PC-3 (cell line): Measurements from ENCODE around the gene HES7. TPM values are rescaled to one million over a fixed set of nuclear protein-coding genes. Genes with fewer than 3 reads are reported as not detected.

Experiments
- ATAC-seq: fragments of 200-7000 bp; cut with Tn5 transposase; 2 replicates; pipeline ENCODE4 v1.9.1; 2020; ENCODE audit warnings: mild to moderate bottlenecking, moderate library complexity
- BruUV-seq: library from RNA; stranded (reverse); fragments of 400-500 nt; replicated peaks from 2 replicates; lab custom pipeline; 2021; lab: Mats Ljungman, UMichigan
- CTCF ChIA-PET: fragments of 300-600 bp; sonication (Branson Sonifier 250); formaldehyde crosslinking; loops from one replicate; lab custom pipeline; 2022; ENCODE audit warnings: antibody characterized with exemption; lab: Charles Lee
- POLR2A ChIA-PET: fragments of 300-600 bp; sonication (Branson Sonifier 250); formaldehyde crosslinking; loops from one replicate; lab custom pipeline; 2022; ENCODE audit warnings: antibody characterized with exemption; ENCODE audit not compliant: unreplicated experiment; lab: Charles Lee
- DNase-seq: peaks from one replicate; pipeline ENCODE4 v3.0.0-alpha.2; 2015
- H2AFZ ChIP-seq: fragments of 300-600 bp; sonication (generic); 2 replicates; pipeline ENCODE4 v1.6.0; 2016; ENCODE audit warnings: antibody characterized with exemption, low read length
- H3F3A ChIP-seq: fragments of 300-600 bp; sonication (generic); one replicate; pipeline ENCODE4 v1.6.0; 2017; ENCODE audit warnings: antibody characterized with exemption, low read length, control low read depth, mild to moderate bottlenecking; ENCODE audit not compliant: unreplicated experiment
- H3K27ac ChIP-seq: fragments of 300-600 bp; sonication (generic); 2 replicates; pipeline ENCODE4 v1.5.1; 2016; ENCODE audit warnings: mild to moderate bottlenecking, low read length
- H3K27me3 ChIP-seq: fragments of 300-600 bp; sonication (generic); 2 replicates; pipeline ENCODE4 v1.6.1; 2016; ENCODE audit warnings: low read length, mixed read lengths
- H3K36me3 ChIP-seq: fragments of 300-600 bp; sonication (generic); 2 replicates; pipeline ENCODE4 v1.6.1; 2016; ENCODE audit warnings: low read depth, mixed run types, low read length, mixed read lengths
- H3K4me1 ChIP-seq: fragments of 300-600 bp; sonication (generic); 2 replicates; pipeline ENCODE4 v1.5.1; 2016; ENCODE audit warnings: low read length; ENCODE audit not compliant: insufficient read depth
- H3K4me2 ChIP-seq: fragments of 300-600 bp; sonication (generic); 2 replicates; pipeline ENCODE4 v1.6.0; 2016; ENCODE audit warnings: low read length
- H3K4me3 ChIP-seq: fragments of 300-600 bp; sonication (generic); 2 replicates; pipeline ENCODE4 v1.5.1; 2016; ENCODE audit warnings: mild to moderate bottlenecking, low read length, mixed read lengths
- H3K79me2 ChIP-seq: fragments of 300-600 bp; sonication (generic); 2 replicates; pipeline ENCODE4 v1.6.1; 2017; ENCODE audit warnings: low read length, mixed read lengths
- H3K9ac ChIP-seq: fragments of 300-600 bp; sonication (generic); 2 replicates; pipeline ENCODE4 v1.6.0; 2016; ENCODE audit warnings: mild to moderate bottlenecking, low read length
- H3K9me2 ChIP-seq: fragments of 300-600 bp; sonication (generic); replicated peaks from 2 replicates; pipeline ENCODE4 v1.6.1; 2016; ENCODE audit warnings: mixed run types, low read length, mixed read lengths
- H3K9me3 ChIP-seq: fragments of 300-600 bp; sonication (generic); 2 replicates; pipeline ENCODE4 v1.6.1; 2016; ENCODE audit warnings: low read length, mixed read lengths
- H4K20me1 ChIP-seq: fragments of 300-600 bp; sonication (generic); 2 replicates; pipeline ENCODE4 v1.6.1; 2016; ENCODE audit warnings: low read length, mixed read lengths
- EZH2 ChIP-seq: fragments of 300-600 bp; sonication (generic); IDR thresholded peaks from one replicate; pipeline ENCODE4 v1.6.1; 2017; ENCODE audit warnings: antibody characterized with exemption, mild to moderate bottlenecking, low read length; ENCODE audit not compliant: unreplicated experiment
- EZH2phosphoT487 ChIP-seq: fragments of 300-600 bp; sonication (generic); IDR thresholded peaks from 2 replicates; pipeline ENCODE4 v1.6.1; 2018; ENCODE audit warnings: mild to moderate bottlenecking, antibody characterized with exemption, low read length, borderline replicate concordance
- intact Hi-C: fragments of 100-400 bp; cut with micrococcal nuclease; formaldehyde crosslinking; loops from 2 replicates; pipeline ENCODE4 v1.9.0; 2023
- total RNA-seq: library from RNA; depleted of rRNA; stranded (reverse); fragments of >200 nt; gene quantifications from 2 replicates; pipeline ENCODE4 v1.2.3, GENCODE V29; 2014
- TF ChIP-seq, protein P1 (sequence below): fragments of 300-600 bp; sonication (generic); conservative IDR thresholded peaks from 2 replicates; pipeline ENCODE4 v1.5.1; 2017; ENCODE audit warnings: antibody characterized with exemption, low read depth, mild to moderate bottlenecking, low read length

The HES7 gene
- total RNA-seq, 1 experiment from 2014 or later, result not detected

DNA sequence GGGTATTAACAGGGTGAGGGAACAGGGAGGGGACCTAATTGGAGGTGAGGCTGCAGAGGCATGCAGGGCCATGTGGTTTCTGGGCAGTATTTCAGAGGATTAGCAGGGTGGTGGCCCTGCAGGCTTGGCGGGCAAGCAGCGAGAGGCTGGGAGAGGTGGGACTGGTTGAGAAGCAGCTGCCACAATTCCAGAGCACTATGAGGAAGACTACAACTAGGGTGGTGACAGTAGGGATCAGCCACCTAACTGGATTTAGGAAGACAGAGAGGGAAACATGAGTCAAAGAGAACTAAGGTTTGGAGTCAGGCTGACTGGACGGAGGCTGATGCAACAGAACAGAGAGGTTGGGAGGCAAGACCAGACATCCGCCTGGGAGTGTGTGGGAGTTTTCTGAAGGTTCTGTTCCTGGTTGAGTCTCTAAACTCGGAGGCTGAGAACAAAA, 17.9 kb downstream of the HES7 start:
- Histone ChIP-seq H3K4me1 (peaks cover 6% of the 10 kb centered on the region; the same call in 1 of the 2 replicates), H3K4me3 (no peak overlapping the region), H3K9ac (no peak overlapping the region), H3K27me3 (no peaks in the 10 kb centered on the region), H3K4me2 (no peak overlapping the region), H4K20me1 (no peaks in the 10 kb centered on the region), H3K36me3 (no peaks in the 10 kb centered on the region), H3K9me3 (no peaks in the 10 kb centered on the region), H3F3A (no peaks in the 10 kb centered on the region), H3K27ac (no peak overlapping the region), H3K79me2 (no peaks in the 10 kb centered on the region), H2AFZ (no peak overlapping the region), H3K9me2 (no peaks in the 10 kb centered on the region)
- BruUV-seq, result no TSS peak
- TF ChIP-seq, protein P1, sequence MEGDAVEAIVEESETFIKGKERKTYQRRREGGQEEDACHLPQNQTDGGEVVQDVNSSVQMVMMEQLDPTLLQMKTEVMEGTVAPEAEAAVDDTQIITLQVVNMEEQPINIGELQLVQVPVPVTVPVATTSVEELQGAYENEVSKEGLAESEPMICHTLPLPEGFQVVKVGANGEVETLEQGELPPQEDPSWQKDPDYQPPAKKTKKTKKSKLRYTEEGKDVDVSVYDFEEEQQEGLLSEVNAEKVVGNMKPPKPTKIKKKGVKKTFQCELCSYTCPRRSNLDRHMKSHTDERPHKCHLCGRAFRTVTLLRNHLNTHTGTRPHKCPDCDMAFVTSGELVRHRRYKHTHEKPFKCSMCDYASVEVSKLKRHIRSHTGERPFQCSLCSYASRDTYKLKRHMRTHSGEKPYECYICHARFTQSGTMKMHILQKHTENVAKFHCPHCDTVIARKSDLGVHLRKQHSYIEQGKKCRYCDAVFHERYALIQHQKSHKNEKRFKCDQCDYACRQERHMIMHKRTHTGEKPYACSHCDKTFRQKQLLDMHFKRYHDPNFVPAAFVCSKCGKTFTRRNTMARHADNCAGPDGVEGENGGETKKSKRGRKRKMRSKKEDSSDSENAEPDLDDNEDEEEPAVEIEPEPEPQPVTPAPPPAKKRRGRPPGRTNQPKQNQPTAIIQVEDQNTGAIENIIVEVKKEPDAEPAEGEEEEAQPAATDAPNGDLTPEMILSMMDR, result no peak
- no peak for TF ChIP-seq EZH2
- TF ChIP-seq EZH2phosphoT487, result no peak
- ChIA-PET POLR2A (interaction anchor here (0.6 to 0.9 kb wide), 2 partner anchors 10 to 49 kb away, joined by 4 to 5 read pairs; no protein-coding TSS in a partner anchor), CTCF (no interaction called here)
- no peak for DNase-seq
- ATAC-seq, result no peak
- intact Hi-C loops, result no loop called here

DNA sequence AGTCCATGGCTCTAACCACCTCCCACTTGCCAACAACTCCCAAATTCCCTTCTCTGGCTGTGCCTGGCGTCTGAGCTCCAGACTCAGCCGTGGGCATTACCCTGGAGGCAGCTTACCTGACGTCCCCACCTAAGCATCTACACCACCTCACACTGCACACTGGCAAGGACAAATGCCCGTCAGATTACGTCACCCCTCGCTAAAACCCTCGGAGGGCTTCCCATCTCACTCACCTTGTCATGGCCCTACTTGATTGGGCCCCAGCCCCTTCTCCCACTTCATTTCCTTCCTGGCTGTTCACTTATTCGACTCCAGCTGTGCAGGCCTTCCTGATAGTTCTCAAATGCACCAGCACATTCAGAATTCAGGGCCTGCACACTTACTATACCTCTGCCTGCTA, 19.0 kb downstream of the HES7 start:
- Histone ChIP-seq H3K4me1 (peaks cover 6% of the 10 kb centered on the region; the same call in 1 of the 2 replicates), H3K4me3 (no peak overlapping the region), H3K9me2 (no peaks in the 10 kb centered on the region), H4K20me1 (no peaks in the 10 kb centered on the region), H3K36me3 (no peaks in the 10 kb centered on the region), H3K27ac (no peak overlapping the region), H3K4me2 (no peak overlapping the region), H3K27me3 (no peaks in the 10 kb centered on the region), H3K9me3 (no peaks in the 10 kb centered on the region), H3K79me2 (no peaks in the 10 kb centered on the region), H3F3A (no peaks in the 10 kb centered on the region), H3K9ac (no peak overlapping the region), H2AFZ (no peak overlapping the region)
- DNase-seq, result no peak
- no TSS peak for BruUV-seq
- TF ChIP-seq EZH2phosphoT487 (no peak), EZH2 (no peak)
- TF ChIP-seq, protein P1, result no peak
- intact Hi-C loops, result no loop called here
- ChIA-PET CTCF (interaction anchor here (1.1 kb wide), 1 partner anchor 31 kb away, joined by 6 read pairs; no protein-coding TSS in a partner anchor), POLR2A (interaction anchor here (0.9 kb wide), 1 partner anchor 48 kb away, joined by 5 read pairs; no protein-coding TSS in a partner anchor)
- ATAC-seq, result no peak

DNA sequence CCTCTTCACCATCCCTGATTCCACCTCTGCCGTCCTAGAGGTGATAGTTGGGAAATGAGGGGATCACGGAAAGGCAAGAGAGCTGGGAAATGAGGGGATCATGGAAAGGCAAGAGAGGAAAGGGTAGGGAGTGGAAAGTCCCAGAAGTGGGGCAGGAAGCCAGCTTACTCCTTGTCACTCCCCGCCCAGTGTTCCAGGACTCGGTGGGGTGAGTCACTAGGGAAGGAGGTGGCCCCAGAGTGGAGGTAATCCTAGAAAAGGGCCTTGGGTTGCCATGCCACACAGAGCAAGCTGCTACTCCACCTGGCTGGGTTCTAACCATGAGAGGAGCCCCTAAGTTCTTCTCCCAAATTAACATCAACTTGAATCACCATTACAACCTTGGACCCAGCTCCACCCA, 20.4 kb downstream of the HES7 start:
- Histone ChIP-seq H3K4me3 (no peak overlapping the region), H3K9me3 (no peaks in the 10 kb centered on the region), H2AFZ (no peak overlapping the region), H3K4me2 (no peak overlapping the region), H3K9ac (no peak overlapping the region), H3K9me2 (no peaks in the 10 kb centered on the region), H3K27ac (no peak overlapping the region), H4K20me1 (no peaks in the 10 kb centered on the region), H3K79me2 (no peaks in the 10 kb centered on the region), H3F3A (no peaks in the 10 kb centered on the region), H3K27me3 (no peaks in the 10 kb centered on the region), H3K4me1 (peaks cover 6% of the 10 kb centered on the region; the same call in 1 of the 2 replicates), H3K36me3 (no peaks in the 10 kb centered on the region)
- ATAC-seq, result peak; percentile 56; the same call in 1 of the 2 replicates
- intact Hi-C loops, result no loop called here
- peak; percentile 49 for DNase-seq
- TF ChIP-seq EZH2, result no peak
- no peak for TF ChIP-seq EZH2phosphoT487
- TF ChIP-seq, protein P1, result no peak
- CTCF ChIA-PET, result no interaction called here
- no TSS peak for BruUV-seq
- POLR2A ChIA-PET, result no interaction called here
